ENCODE measurements around the gene TMEM79. TPM values are rescaled to one million over a fixed set of nuclear protein-coding genes. Genes with fewer than 3 reads are reported as not detected.

TMEM79 gene
- 2.5 and 6.6 TPM in 2 replicates for total RNA-seq

GRCh38 chr1:156284112-156284511 is at the start of gene TMEM79:
Gene TMEM79, plus strand, starts transcription at chr1:156284325. Its CDS starts 902 bp downstream, at chr1:156285227.

DNA sequence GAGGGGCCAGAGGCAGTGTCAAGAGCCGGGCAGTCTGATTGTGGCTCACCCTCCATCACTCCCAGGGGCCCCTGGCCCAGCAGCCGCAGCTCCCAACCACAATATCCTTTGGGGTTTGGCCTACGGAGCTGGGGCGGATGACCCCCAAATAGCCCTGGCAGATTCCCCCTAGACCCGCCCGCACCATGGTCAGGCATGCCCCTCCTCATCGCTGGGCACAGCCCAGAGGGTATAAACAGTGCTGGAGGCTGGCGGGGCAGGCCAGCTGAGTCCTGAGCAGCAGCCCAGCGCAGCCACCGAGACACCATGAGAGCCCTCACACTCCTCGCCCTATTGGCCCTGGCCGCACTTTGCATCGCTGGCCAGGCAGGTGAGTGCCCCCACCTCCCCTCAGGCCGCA is 42.2 kb upstream of the TMEM79 start, which contains the start of gene BGLAP:
Gene BGLAP (plus strand): TSS at position 259 of the 400 bp plus-strand sequence. CDS start 48 bp downstream, at position 307.

GRCh38 chr1:156247460-156248322 is 36.4 kb upstream of the TMEM79 start, which contains the start of gene PAQR6:
Gene PAQR6, minus strand, starts transcription at chr1:156248056. Its CDS starts 1,325 bp downstream, at chr1:156246731.

GRCh38 chr1:156282479-156283222 is 1.5 kb upstream of the TMEM79 start, which contains the start of gene SMG5:
Gene SMG5, minus strand, starts transcription at chr1:156282825. Its CDS starts 145 bp downstream, at chr1:156282680.

GRCh38 chr1:156295391-156295947 is 11.3 kb downstream of the TMEM79 start, which contains the start of gene GLMP:
Gene GLMP, minus strand, starts transcription at chr1:156295679. Its CDS starts 34 bp downstream, at chr1:156295645.

GRCh38 chr1:156298852-156299357 is 14.8 kb downstream of the TMEM79 start, which contains the start of gene VHLL:
Gene VHLL, minus strand, starts transcription at chr1:156299307. Its CDS starts 118 bp downstream, at chr1:156299189.

DNA sequence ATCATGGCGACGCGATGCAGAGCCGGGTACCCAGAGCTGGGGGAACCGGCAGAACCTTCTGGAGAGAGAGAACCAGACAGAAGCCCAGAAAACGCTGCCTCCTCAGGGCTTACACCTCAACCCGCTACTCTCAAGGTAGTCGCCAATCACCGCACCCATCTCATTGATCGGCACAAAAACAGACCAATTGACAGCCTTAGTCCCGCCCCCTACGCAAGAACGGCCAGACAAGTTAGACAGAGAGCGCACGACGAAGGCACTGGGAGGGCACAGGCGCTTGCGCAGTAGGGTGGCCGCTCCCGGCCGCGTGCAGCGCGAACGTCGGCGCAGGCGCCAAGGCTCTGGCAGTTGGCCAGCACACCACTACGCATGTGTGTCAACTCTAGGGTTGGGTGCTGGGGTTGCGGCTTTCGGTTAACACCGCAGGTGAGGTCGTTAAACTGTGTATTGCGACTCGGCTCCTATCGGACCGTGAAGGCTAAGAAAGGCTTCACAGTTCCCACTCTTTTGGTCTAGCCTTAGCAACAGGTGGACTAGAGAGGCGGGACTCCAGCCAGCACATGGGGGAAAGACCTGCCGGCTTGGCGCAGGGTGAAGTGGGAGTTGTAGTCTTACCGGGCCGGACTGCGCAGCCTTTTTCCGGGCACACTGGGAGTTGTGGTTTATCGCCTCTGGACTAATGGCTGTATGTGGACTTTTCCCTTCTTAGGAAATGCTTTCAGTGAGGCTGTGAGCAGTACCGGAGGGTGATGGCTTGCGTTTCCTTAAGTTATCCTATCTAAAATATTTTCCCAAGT is 54.3 kb downstream of the TMEM79 start, which contains the start of the genes CCT3 and TSACC:
Gene CCT3 (minus strand): TSS at position 113 of the 797 bp plus-strand sequence. CDS start 108 bp downstream, at position 5.
Gene TSACC (plus strand): TSS at position 347 of the 797 bp plus-strand sequence. CDS start 1,232 bp downstream, outside the sequence.

Other genes with a start within 250 kb of the TMEM79 start
- 14.3 and 20.0 TPM in 2 replicates for gene UBQLN4, start 230.5 kb upstream of the TMEM79 start, total RNA-seq
- 68.6 and 87.1 TPM in 2 replicates for gene LAMTOR2, start 229.5 kb upstream of the TMEM79 start, total RNA-seq
- 0.80 and 3.4 TPM in 2 replicates for gene RAB25, start 223.2 kb upstream of the TMEM79 start, total RNA-seq
- gene MEX3A, start 201.9 kb upstream of the TMEM79 start, total RNA-seq, result 7.0 and 15.8 TPM in 2 replicates
- gene LMNA, start 169.6 kb upstream of the TMEM79 start, total RNA-seq, result 439 and 479 TPM in 2 replicates
- gene SEMA4A, start 130.7 kb upstream of the TMEM79 start, total RNA-seq, result 0.65 and 0.88 TPM in 2 replicates
- 11.6 and 15.2 TPM in 2 replicates for gene SLC25A44, start 90.2 kb upstream of the TMEM79 start, total RNA-seq
- 53.4 and 80.4 TPM in 2 replicates for gene PMF1, start 71.3 kb upstream of the TMEM79 start, total RNA-seq
- gene BGLAP, start 42.1 kb upstream of the TMEM79 start, total RNA-seq, result 1.2 TPM in 1 of 2 replicates, not detected in the other
- 0.26 and 2.1 TPM in 2 replicates for gene PAQR6, start 36.3 kb upstream of the TMEM79 start, total RNA-seq
- 36.1 and 46.6 TPM in 2 replicates for gene SMG5, start 1.5 kb upstream of the TMEM79 start, total RNA-seq
- 82.5 and 103 TPM in 2 replicates for gene GLMP, start 11.4 kb downstream of the TMEM79 start, total RNA-seq
- gene VHLL, start 15.0 kb downstream of the TMEM79 start, total RNA-seq, result 5.3 TPM in 1 of 2 replicates, not detected in the other
- 205 and 349 TPM in 2 replicates for gene CCT3, start 54.0 kb downstream of the TMEM79 start, total RNA-seq
- gene TSACC, start 54.2 kb downstream of the TMEM79 start, total RNA-seq, result 0.65 TPM in 1 of 2 replicates, not detected in the other
- gene RHBG, start 84.9 kb downstream of the TMEM79 start, total RNA-seq, result not detected in 2 replicates
- 16.9 and 40.0 TPM in 2 replicates for gene MEF2D, start 216.4 kb downstream of the TMEM79 start, total RNA-seq